GM21423 (cell line): ENCODE results near the gene KAT2A.

Source experiments
- ATAC-seq: cut with Tn5 transposase; IDR thresholded peaks from one replicate; pipeline ENCODE4 v1.9.1; 2021; ENCODE audit warnings: mild to moderate bottlenecking, moderate library complexity; ENCODE audit not compliant: unreplicated experiment

Gene KAT2A

DNA sequence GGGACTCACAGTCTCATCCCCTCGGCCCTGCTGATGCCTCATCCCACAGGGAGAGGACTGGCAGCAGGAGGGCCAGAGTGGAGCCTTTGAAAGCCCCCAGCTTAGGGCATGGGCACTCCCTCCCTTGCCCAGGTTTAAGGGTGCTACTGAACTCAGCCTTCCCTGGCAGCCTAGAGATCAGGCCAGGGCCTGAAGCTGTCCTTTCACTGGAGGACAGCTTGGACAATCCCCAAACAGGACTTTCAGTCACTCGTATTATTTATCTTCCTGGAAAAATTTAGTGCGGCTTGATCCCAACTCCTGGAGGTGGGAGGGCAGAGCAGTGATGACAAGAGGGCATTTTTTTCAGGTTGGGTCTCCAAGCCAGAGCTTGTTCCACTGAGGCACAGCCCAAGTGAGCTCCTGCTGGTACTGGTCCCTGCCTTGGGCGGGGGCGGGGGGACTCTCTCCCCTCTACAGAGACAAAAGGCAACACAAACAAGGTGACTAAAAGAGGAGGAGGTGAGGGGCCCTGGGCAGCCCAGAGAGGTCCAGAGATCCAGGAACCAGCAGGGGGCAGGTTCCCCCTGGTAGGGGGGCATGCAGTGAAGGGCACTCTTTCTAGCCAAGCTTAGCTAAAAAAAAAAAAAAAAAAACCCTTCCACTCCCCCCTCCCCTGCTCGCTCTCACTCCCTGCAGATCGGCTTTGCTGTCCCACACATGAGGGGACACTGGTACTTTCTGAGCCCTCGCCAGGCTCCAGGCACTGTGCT lies 24.6 kb downstream of the KAT2A start:
- no peak for ATAC-seq

DNA sequence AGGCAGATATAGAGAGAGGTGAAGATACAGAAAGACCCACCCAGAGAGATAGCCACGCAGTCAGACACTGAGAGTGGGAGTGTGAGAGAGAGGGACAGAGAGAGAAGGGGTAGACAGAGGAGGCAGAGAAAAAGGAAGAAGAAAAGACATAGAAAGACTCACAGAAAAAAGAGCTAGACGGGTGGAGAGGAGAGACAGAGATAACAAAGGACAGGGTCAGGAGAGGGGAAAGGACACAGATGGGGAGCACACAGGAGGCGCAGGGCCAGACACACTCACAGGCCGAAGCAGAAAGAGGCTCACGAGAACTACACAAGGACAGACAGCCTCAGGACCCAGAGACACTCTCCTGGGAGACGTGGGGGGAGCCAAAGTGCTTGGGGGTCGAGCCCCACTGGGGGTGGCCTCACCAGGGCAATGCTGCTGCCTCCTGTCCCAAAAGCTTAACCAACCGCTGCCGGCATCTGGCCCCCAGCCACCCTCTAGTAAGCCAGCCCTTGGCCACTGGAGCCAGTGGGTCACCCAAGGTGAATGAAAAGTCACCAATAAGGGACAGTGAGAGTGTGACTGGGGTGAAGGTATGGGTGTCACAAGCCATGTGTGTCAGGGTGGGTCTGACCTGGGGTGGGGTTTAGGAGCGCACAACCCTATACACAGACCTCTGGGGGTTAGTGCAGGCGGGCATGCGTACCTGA lies 26.6 kb downstream of the KAT2A start:
- no peak for ATAC-seq

DNA sequence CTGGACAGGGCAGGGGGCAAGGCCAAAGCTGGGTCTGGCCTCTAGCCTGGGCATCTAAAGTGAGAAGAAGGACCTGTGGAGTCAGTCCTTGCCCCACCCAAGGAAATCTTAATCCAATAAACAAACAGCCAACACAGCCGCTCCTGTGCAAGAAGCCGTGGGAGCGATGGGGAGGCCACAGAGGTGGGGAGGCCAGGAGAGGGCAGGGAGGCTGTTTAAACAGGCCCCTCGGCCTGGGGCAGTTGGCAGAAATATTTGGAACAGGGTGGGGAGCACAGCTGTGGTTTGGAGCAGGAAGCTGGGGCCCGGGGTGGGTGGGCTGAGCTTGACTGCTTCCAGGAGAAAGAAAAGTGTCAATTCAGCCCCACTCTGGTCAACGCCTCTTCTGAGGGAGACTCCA lies 28.2 kb downstream of the KAT2A start:
- ATAC-seq = no peak

DNA sequence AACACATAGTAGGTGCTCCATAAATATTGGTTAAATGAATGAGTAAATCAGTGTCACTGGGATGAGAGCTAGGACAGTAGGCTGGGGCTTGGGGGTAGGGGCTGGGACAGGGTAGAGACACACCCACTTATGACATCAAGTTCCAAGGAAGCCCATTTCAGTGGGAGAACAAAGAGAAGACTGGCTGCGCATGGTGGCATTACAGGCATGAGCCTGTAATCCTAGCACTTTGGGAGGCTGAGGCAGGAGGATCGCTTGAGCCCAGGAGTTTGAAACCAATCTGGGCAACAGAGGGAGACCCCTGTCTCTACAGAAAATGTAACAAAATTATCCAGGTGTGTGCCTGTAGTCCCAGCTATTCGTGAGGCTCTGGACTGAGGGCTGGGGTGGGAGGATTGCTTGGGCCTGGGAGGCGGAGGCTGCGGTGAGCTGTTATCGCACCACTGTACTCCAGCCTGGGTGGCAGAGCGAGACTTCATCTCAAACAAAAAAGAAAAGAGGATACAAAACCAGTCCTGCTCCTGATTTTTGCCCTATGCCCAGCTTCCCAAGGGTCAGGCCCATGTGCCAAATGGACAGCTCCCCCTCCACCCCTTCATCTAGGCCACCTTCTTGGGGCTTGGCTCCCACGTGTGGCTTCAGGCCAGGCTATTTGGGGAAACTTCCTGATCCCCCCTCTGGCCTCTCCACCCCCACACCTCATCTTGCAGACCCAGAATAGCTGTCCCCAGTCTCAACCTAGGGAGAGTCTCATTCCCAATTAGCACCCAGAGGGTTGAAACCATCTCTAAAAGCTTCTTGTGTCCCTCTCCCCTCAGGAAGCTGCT lies 30.0 kb downstream of the KAT2A start:
- no peak for ATAC-seq

DNA sequence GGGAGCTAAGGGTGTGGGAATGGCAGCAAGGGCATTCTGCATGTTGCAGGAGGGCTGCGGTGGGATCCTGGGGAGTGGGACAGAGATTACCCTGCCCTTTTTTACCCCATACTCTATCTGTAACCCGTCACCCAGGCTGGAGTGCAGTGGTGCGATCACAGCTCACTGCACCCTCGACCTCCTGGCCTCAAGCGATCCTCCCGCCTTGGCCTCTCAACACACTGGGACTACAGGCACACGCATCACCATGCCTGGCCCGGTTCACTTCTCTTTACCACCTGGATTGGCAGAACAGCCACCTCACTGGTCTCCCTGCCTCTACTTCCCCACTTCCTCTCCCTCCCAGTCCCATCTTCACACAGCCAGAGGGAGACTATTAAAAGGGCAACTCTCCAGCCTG lies 32.4 kb downstream of the KAT2A start:
- no peak for ATAC-seq

DNA sequence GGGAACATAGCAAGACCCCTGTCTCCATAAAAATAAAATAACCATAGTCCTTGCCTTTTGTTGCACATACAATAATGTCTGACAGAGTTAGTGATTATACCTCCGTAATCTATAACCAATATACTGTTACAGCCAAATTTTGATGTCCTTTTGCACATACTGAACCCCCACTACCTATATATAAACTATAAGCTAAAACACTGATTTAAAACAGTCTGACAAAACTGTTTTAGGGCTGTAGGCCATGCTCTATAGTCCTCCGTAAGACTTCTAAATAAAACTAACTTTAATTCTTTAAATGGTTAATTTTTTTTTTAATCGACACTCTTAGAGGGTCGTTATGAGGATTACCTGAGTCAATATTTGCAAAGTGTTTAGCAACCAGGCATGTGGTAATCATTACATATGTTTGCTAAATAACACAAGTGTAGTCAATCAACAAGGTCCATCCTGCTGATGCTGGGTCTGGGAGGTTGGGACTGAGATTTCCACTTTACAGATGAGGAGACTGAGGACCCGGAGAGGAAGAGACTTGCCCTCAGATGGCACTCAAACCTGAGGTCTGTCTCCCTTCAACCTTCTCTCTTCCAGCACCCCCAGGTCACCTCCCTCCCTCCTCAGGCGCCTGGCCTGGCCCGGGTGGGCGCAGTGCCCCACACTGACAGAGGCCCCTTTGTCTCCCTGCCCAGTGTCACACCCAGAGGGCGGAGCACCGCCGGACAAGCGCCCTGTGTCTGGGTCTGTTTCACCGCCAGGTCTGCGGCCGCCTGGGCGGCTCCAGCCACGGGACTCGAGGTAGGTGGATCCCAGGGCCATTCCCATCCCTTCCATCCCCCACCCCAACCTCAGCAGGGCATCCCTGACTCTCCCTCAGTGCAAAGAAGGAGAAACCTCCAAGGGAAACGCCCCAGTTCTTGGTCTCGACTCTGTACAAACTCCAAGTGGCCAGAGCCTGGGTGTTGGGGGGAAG lies 33.1 kb downstream of the KAT2A start:
- ATAC-seq = no peak

DNA sequence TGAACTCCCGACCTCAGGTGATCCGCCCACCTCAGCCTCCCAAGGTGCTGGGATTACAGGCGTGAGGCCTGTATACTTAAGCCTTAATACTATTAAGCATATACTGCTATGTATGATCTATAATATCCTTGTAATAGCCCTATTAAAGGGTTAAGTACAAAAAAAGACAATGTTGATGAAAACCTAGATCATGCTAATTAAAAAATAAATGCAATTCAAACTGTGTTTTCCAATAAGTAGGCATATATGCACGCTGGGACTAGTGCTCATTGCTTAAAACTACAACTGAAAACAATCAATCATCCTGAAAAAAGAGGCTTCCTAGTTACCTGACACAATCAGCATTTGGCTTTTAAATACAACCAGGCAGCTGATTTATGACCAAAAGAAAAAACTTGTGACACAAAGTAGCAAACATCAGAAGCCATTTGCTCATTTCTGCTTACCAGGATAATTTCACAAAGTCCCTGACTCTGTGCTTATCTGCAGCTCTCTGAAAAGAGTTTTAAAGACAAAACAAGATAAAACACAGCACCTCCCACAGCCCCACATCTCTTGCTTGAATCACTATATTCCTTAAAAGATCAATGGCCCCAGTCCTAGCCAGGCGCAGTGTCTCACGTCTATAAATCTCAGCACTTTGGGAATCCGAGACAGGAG lies 34.0 kb downstream of the KAT2A start:
- no peak for ATAC-seq

DNA sequence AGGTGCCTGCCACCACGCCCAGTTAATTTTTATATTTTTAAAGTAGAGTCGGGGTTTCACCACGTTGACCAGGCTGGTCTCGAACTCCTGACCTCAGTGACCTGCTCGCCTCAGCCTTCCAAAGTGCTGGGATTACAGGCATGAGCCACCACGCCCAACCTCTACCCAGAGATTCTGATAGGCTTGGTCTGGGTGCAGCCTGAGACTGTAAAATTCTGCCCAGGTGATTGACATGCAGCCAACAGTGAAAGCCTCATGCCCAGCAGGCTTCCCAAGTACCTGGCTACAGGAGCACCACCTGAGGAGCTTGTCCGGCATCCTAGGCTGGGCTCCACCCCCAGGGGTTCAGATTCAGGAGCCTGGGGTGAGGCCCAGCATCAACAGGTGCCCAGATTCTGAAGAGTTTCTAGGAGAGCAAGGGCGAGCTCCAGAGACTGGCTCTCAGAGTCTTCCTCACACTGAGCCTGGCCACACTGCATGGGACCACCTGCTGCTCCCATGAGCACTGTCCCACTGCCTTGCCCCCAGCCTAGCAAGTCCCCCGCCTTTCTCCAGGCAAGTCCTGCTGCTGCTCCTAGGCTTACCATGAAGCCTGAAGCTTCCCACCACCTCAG lies 39.5 kb downstream of the KAT2A start:
- no peak for ATAC-seq

DNA sequence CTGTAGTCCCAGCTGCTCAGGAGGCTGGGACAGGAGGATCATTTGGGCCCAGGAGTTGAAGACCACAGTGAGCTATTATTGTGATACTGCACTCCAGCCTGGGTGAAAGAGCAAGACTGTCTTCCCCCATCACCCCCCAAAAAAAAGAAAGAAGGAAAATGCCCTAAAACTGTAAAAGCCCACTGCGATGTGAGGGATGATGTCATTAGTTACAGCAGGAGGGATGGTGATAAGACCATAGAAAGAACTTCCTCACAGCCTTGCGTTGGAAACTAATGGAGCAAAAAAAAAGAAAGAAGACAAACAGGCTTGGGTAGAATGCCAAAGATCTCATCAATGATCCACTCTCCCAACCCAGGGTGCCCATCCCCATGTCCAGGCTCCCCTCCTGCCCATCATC lies 41.6 kb downstream of the KAT2A start:
- no peak for ATAC-seq

DNA sequence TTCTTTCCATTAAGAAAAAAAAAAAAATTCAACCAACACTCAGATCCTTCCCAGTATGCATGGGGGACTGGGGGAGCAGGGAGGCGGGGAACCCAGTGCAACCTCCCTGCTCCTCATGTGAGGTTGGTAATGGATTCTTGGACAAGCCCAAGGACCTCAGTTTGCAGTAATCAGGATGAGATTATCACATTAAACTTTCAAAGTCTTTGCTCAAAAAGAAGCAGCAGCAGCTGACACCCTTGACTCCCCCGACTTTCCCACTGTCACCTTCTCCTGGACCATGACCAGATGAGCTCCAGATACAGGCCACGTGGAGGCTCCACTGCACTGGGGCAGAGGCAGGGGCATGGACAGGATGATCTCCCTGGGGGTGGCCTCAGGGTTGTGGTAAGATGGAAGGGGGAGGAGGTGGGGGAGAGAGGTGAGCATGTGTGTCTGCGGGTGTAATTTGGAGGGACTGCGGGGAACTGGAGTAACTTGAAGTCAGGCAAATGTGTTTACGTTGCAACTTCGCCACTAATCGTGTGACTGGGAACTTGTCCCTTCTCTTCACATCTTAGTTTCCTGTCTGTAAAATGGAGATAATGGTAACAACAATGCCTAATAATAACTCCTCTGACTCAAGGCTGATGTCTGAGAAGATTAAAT lies 42.6 kb downstream of the KAT2A start:
- no peak for ATAC-seq

DNA sequence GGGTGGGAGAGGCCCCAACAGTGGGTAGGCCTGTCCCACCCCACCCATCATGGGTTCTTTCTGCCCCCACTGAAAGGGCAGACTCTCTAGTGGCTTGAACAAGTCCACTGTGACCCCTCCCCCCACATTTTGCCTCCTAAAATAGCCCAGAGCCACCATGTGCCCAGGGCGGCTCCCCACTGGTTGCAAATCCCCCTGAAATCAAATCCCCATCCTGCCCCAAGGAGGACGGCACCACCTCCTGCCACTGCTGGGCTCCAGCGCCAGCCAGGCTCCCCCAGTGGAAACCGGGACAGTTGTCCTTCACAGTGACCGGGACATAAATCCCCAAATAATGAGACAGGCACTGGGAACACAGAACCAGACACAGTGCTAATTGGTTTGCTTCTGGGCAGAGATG lies 43.4 kb downstream of the KAT2A start:
- ATAC-seq = no peak

DNA sequence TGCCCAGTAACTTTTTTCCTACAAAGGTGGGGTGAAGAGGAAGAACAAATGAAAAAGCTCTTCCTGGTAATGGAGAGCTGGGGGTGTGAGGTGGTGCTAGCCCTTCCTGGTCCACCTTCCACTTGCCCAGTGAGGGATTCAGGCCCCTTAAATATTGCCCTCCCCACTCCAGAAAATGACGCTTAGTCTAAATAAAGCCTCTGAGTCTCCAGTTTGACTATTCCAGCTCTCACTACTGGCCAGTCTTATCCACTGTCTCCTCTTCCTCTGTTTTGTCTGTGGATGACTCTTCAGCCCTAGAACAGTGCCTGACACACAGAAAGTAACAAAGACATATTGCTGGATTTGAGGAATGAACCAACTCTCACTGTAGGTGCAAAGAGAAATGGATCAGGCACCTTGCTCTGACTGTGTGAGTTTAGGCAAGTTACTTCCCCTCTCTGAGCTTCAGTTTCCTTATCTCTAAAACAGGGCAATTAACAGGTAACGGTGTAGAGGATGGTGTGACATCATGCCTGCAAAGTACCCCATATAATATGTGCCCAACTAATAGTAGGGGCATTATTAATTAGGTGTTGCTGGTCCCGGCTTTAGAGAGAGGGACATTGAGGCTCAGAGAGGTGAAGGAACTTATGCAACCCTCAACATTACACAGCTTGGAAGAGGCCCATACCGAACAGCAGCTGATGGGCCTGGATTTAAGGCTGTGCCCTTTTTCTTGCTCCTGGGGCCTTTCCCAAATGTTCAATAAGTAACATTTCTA lies 44.2 kb downstream of the KAT2A start:
- no peak for ATAC-seq

DNA sequence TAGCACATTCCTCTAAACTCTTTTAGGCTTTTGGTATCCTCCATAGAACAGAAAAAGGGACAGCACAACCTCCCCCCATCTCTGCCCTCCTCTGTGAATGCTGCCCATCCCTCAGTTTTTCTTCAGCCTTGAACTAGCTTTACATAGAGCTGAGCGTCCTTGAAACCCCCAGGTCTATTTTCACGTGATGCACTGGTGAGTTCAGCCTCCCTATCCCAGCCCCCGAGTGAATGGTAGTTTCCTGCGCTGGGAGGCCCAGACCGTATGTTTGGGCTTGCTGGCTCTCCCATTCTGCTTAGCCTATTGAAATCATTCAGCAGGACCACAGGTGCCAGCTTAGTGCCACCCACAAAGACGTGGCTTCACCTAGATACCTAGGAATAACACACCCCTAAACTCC lies 45.4 kb downstream of the KAT2A start:
- no peak for ATAC-seq

DNA sequence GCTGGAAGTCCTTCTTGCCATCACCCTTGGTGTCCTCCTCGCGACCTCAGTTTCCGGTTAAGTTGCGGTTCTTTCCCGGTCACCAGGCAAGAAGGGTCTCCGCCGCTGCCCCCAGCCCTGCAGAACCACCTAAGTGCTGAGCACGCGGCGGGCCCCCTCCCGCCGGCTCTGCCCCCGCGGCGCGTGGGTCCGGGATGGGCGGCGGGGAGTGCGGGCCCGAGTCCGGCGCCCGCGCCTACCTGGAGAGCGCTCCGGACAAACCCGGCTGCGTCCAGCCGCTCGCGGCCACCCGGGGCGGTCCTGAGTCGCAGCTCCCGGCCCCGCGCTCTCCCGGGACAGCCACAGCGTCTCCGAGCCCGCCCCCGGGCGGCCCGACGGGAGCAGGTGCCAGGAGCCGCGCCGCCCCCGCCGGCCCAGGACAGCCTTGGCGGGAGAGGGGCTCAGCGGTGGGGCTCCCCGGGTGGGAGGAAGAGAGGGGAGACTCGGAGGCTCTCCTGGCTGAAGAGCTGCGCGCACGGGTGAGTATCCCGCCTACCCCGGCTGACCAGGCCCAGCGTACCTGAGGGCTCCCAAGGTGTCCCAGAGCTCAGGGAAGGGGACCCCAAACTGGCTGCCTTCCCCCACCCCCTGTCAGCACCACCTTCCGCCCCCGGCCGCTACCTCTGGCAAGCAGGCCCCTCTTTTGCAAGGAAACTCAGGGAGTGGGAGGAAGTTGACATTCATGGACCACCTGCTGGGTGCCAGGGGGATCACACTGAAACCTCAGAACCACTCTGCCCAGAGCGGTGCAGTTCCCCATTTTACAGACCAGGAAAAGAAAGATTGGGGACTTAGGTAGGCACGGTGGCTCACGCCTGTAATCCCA lies 48.6 kb downstream of the KAT2A start:
- no peak for ATAC-seq

DNA sequence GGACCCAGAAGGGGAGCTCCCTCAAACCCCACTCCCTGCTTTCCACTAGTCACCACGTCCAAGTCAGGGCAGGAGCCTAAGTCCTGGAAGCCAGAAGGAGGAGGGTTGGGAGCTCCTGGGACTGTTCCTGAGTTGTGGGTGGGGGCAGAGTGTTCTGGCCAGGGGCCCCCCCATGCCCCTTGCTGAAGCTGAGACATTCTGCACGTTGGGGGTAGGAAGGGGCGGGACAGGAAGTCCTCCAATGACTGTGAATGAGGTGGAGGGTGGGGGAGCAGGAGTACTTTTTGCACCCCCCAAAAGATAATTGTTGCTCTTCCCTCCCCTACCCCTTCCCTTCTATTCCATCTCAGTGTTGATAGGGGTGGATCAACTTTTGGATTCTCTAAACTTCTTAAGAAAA lies 49.4 kb downstream of the KAT2A start:
- ATAC-seq = no peak

DNA sequence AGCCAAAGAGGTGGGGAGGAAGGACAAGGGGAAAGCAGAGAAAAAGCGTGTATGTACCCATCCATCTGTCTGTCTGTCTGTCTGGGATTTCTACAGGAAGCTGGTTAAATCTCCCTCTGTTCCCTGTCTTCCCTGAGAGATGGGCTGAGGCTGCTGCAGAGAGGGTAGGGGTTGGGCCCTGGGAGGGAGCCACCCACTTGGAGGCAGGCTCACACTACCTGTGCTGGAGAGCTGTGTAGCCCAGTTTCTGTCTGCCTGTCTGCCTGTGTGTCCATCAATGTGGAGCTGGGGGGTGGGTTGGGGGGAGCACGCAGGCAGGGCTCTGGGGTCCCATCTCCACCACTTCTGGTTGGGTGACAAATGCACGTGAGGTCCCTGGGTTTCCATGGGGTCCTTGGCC lies 52.2 kb downstream of the KAT2A start:
- no peak for ATAC-seq

DNA sequence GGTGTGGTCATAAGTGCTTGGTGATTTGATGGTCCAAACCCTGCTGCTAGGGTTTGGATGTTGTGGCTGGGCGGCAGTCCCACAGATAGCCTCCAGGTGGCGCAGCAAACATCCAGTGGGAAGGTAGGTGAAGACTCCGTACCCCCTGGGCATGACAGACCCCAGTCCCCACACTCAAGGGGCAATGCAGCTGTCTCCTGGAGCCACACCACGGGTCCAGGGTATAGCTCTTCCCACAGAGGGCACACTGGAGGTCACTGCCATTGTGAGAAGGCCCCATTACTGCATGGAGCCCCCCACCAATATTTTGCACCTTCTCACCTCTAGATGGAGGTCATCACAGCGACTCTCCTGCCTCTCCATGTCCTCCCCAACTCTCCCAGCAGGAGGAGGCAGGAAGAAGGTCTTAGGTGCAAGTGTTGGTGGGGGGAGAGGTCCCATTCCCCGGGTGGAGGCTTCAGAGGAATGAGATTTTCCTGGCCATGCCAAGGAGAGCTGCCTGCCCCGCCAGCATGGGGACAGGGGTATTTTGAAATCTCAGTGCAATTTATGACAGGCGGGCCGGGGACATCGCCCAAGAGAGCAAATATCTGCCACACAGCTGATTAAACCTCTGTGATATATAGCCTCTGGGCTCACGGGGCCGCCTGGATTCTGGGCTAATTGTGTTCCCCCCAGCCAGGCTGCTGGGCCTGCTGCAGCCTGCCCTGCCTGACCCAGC lies 53.6 kb downstream of the KAT2A start:
- no peak for ATAC-seq
